Left lung (tissue), 10 donors: ENCODE results near the gene PLA2G2F. TPM values are rescaled to one million over a fixed set of nuclear protein-coding genes. Genes with fewer than 3 reads are reported as not detected.
A peak's percentile ranks its signal among the peaks of the same experiment; 100 is the strongest.

Experiments used
- ATAC-seq: fragments of 200-7000 bp; cut with Tn5 transposase; one replicate; pipeline ENCODE4 v1.9.1; 2020; ENCODE audit warnings: moderate library complexity
- DNase-seq, 4 donors: peaks; one replicate each; pipeline ENCODE4 v3.0.0-alpha.2; 2013 to 2020
- H3K27ac ChIP-seq, 2 donors: fragments of 200-600 bp; sonication (generic) in 1 of 2; one replicate each; pipeline versions ENCODE4 v1.5.0 to v1.8.0; 2020 to 2021
- H3K27me3 ChIP-seq, 2 donors: fragments of 200-600 bp; sonication (generic) in 1 of 2; one replicate each; pipeline versions ENCODE4 v1.5.0 to v1.8.0; 2020 to 2021
- H3K36me3 ChIP-seq, 2 donors: fragments of 200-600 bp; sonication (generic) in 1 of 2; one replicate each; pipeline versions ENCODE4 v1.5.0 to v1.8.0; 2020 to 2021
- H3K4me1 ChIP-seq, 2 donors: fragments of 200-600 bp; one replicate each; pipeline ENCODE4 v1.8.0; 2021
- H3K4me3 ChIP-seq, 2 donors: fragments of 200-600 bp; sonication (generic) in 1 of 2; one replicate each; pipeline versions ENCODE4 v1.5.0 to v1.8.0; 2020 to 2021; ENCODE audit warnings: mild to moderate bottlenecking in 1 of 2
- H3K9me3 ChIP-seq, 2 donors: fragments of 200-600 bp; sonication (generic) in 1 of 2; one replicate each; pipeline versions ENCODE4 v1.5.0 to v1.8.0; 2020 to 2021
- intact Hi-C, 2 donors: fragments of 100-400 bp; cut with DNase I; formaldehyde crosslinking; loops; one replicate each; pipeline versions ENCODE4 v1.11.2 to v1.14.2; 2022
- polyA plus RNA-seq, 6 donors: library from polyadenylated mRNA; unstranded; fragments of 120-200 nt; gene quantifications; one replicate each; pipeline ENCODE4 v1.2.1, GENCODE V29; 2013; ENCODE audit not compliant: insufficient read length in 6 of 6
- total RNA-seq, 2 donors: library from RNA; stranded (reverse); fragmentation: NEBNext Ultra II Directional; extraction: Animal tissue kit (Norgen Biotek cat#: 25700); gene quantifications; one replicate each; pipeline ENCODE4 v1.2.1, GENCODE V29; 2021
- TF ChIP-seq, protein P1 (sequence below), 2 donors: fragments of 200-600 bp; sonication (generic) in 1 of 2; IDR thresholded peaks; one replicate each; pipeline versions ENCODE4 v1.5.0 to v1.8.0; 2021; ENCODE audit warnings: antibody characterized with exemption in 2 of 2
- donor health status: DM: no; HTN: yes; CAD: no.
- donor health status: DM: no; HTN: no; CAD: no.

The PLA2G2F gene
- total and polyA plus RNA-seq, 8 donors = not detected

DNA sequence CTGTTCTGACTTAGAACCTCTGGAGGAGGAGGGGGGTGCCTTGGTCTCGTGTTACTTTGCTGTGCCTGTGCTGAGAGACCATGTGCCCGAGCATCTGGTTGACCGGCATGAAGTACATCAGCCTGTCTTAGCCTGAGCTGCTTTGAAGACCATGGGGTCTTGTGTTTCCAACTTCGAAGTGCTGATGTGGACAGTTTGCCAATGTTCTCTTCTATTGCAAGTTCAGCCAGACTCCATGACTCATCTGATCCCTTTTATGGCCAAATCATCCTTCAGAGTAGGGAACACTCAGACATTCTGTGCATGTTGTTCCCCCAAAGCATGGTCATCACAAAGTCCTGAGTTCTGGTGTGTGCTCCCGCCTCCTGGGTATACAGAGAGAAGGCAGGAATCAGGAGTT is 53.2 kb downstream of the PLA2G2F start:
- TF ChIP-seq, protein P1, sequence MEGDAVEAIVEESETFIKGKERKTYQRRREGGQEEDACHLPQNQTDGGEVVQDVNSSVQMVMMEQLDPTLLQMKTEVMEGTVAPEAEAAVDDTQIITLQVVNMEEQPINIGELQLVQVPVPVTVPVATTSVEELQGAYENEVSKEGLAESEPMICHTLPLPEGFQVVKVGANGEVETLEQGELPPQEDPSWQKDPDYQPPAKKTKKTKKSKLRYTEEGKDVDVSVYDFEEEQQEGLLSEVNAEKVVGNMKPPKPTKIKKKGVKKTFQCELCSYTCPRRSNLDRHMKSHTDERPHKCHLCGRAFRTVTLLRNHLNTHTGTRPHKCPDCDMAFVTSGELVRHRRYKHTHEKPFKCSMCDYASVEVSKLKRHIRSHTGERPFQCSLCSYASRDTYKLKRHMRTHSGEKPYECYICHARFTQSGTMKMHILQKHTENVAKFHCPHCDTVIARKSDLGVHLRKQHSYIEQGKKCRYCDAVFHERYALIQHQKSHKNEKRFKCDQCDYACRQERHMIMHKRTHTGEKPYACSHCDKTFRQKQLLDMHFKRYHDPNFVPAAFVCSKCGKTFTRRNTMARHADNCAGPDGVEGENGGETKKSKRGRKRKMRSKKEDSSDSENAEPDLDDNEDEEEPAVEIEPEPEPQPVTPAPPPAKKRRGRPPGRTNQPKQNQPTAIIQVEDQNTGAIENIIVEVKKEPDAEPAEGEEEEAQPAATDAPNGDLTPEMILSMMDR (IDR thresholded peaks at IDR 0.05) = no peak
- Histone ChIP-seq H3K27ac (no peak overlapping the region), H3K4me1 (peaks cover 6 to 11% of the 10 kb centered on the region in 2 donors), H3K9me3 (no peaks in the 10 kb centered on the region), H3K27me3 (peaks cover 0 to 13% of the 10 kb centered on the region in 2 donors), H3K36me3 (no peaks in the 10 kb centered on the region), H3K4me3 (no peak overlapping the region)
- DNase-seq (no peak), ATAC-seq (peak; percentile 37)
- intact Hi-C loops = no loop called here

DNA sequence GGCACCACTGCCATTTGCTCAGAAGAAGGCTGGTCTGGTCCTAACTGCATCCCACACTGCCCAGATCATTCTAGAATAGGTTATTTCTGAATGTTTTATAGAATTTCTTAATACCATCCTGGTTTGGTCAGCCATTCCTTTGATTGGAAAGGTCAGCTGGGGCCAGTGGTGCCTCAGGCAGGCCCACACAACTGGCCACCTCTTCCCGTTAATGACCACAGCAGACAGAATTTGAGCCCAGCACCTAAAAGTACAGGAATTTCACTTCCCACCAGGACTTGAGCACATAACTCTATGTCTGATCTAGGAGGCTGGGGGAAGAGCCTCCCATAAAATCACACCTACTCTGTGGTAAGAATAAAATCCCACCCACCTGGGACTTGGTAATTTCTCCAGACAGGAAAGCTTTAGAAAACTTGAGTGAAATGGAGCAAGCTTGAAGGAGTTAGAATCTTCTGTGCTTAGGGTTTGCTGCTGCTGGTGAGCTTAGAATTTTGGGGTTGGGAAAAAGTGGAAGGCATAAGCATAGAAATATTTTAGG is 53.8 kb downstream of the PLA2G2F start:
- Histone ChIP-seq H3K4me1 (peaks cover under 1 to 11% of the 10 kb centered on the region in 2 donors), H3K27ac (no peak overlapping the region), H3K4me3 (no peak overlapping the region), H3K36me3 (no peaks in the 10 kb centered on the region), H3K27me3 (peaks cover 0 to 9% of the 10 kb centered on the region in 2 donors), H3K9me3 (no peaks in the 10 kb centered on the region)
- DNase-seq (no peak), ATAC-seq (no peak)
- TF ChIP-seq, protein P1 (IDR thresholded peaks at IDR 0.05) = no peak
- intact Hi-C loops = no loop called here

DNA sequence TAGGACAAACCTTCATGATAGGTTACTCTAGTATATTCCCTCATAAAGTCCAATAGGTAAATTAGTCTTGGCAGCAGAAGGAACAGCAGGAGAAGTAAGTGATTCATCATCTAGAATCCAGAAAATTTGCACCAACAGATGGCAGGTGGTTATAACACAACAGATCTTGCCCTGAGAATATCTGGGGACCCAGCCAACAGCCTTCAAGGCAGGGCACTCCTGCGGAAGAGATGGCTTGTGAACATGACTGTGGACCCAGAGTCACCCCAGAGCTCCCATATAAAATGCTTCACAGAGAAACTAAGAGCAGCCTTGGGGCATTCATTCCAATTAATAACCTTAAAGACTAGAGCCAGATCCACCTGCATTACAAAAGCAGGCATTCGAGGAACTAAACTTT is 55.1 kb downstream of the PLA2G2F start:
- H3K27me3 ChIP-seq = peaks cover 0 to 3% of the 10 kb centered on the region in 2 donors
- intact Hi-C loops = no loop called here
- peaks cover 0 to 7% of the 10 kb centered on the region in 2 donors for H3K4me1 ChIP-seq
- ATAC-seq = no peak
- TF ChIP-seq, protein P1 (IDR thresholded peaks at IDR 0.05) = no peak
- no peaks in the 10 kb centered on the region for H3K9me3 ChIP-seq
- no peak for DNase-seq
- no peaks in the 10 kb centered on the region for H3K36me3 ChIP-seq
- no peak overlapping the region for H3K27ac ChIP-seq
- H3K4me3 ChIP-seq = no peak overlapping the region

DNA sequence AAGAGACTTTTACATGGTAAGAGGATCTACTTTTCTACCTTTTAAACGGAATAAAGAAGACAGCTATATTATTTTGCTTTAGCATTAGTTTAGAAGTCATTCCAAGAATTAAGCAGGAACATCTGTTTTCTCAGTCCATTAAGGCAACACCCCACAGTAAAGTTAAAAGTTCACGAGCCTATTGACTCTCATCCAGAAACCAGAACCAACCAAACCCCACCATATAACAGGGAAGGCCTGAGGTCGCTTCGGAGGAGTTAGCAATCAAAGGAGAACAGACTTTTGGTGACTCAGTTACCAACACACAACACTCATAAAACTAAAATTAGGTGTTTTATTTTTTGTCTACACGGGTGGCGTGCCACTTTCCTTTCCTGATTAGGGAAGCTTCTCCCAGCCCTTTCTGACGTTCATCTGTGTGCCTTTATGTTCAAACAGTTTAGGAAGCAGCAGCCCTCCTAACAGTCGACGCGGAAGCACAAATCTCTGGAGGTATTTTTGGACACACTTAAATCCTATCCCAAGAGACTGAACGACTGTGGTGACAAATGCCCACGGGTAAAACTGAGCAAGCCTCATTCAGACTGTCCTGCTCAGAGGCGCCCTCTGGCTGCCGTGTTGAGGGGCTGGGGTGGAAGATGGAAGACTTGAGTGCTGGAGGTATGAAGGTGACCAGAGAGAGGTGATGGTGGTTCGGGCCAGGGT is 55.8 kb downstream of the PLA2G2F start:
- intact Hi-C loops = no loop called here
- Histone ChIP-seq H3K36me3 (no peaks in the 10 kb centered on the region), H3K27ac (no peak overlapping the region), H3K9me3 (no peaks in the 10 kb centered on the region), H3K4me1 (peaks cover 0 to 7% of the 10 kb centered on the region in 2 donors), H3K27me3 (peaks cover 0 to 9% of the 10 kb centered on the region in 2 donors), H3K4me3 (no peak overlapping the region)
- TF ChIP-seq, protein P1 (IDR thresholded peaks at IDR 0.05) = peak; percentile 54 to 76
- DNase-seq (peak; percentile 13 to 88 (median 58)), ATAC-seq (peak; percentile 92)

DNA sequence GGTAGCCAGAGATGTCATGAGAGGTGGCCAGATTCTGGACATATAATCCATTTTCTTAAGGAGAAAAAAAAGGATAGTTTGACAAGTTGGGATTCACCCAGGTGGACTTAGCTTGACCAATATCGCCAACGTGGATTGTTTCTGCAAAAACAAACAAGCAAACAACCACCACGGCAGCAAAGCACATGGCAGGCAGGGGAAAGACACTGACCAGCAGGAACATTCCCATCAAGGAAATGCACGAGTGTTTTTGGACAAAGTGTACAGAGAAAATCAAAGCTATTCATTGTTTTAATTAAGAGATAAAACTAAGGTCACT is 56.3 kb downstream of the PLA2G2F start:
- peaks cover 0 to 9% of the 10 kb centered on the region in 2 donors for H3K27me3 ChIP-seq
- H3K36me3 ChIP-seq = no peaks in the 10 kb centered on the region
- no peaks in the 10 kb centered on the region for H3K9me3 ChIP-seq
- TF ChIP-seq, protein P1 (IDR thresholded peaks at IDR 0.05) = peak in 1 of 2 donors; percentile 11
- intact Hi-C loops = no loop called here
- peaks cover 0 to 7% of the 10 kb centered on the region in 2 donors for H3K4me1 ChIP-seq
- no peak overlapping the region for H3K4me3 ChIP-seq
- no peak overlapping the region for H3K27ac ChIP-seq
- no peak for ATAC-seq
- no peak for DNase-seq
